Activated T-cell treated with anti-CD3 and anti-CD28 coated beads, Interleukin-2, amount 50 U/mL, for 1 hour (primary cell): Measurements from ENCODE around the gene ALK.

Source experiments
- DNase-seq: peaks from one replicate; pipeline ENCODE4 v3.0.0-alpha.2; 2020

The ALK gene

GRCh38 chr2:29347774-29348461, 573.5 kb downstream of the ALK start:
- no peak for DNase-seq

- DNase-seq: no peak
These were observed 576.1 kb downstream of the ALK start for GRCh38 chr2:29345236-29345635.

GRCh38 chr2:29343830-29344229, 577.6 kb downstream of the ALK start:
- DNase-seq: no peak

GRCh38 chr2:29336341-29337241, 584.8 kb downstream of the ALK start:
- DNase-seq: no peak

- no peak for DNase-seq
These were observed 586.0 kb downstream of the ALK start for GRCh38 chr2:29335396-29335795.

- no peak for DNase-seq
These were observed 586.7 kb downstream of the ALK start for GRCh38 chr2:29334706-29335105.

GRCh38 chr2:29332540-29332939, 588.8 kb downstream of the ALK start:
- no peak for DNase-seq

GRCh38 chr2:29329899-29330298, 591.5 kb downstream of the ALK start:
- no peak for DNase-seq

GRCh38 chr2:29326926-29327325, 594.5 kb downstream of the ALK start:
- DNase-seq: no peak

- DNase-seq: no peak
These were observed 595.8 kb downstream of the ALK start for GRCh38 chr2:29325544-29325943.

- DNase-seq: no peak
These were observed 597.4 kb downstream of the ALK start for GRCh38 chr2:29323961-29324360.

GRCh38 chr2:29323301-29323700, 598.1 kb downstream of the ALK start:
- DNase-seq: no peak

- no peak for DNase-seq
These were observed 599.4 kb downstream of the ALK start for GRCh38 chr2:29322011-29322410.

GRCh38 chr2:29317801-29318485, 603.4 kb downstream of the ALK start:
- DNase-seq: no peak

GRCh38 chr2:29317077-29317517, 604.3 kb downstream of the ALK start:
- DNase-seq: no peak

- DNase-seq: peak; percentile 54
These were observed 606.4 kb downstream of the ALK start for GRCh38 chr2:29314816-29315571.

GRCh38 chr2:29311458-29311857, 609.9 kb downstream of the ALK start:
- no peak for DNase-seq

GRCh38 chr2:29310650-29311348, 610.6 kb downstream of the ALK start:
- no peak for DNase-seq

GRCh38 chr2:29309090-29310029, 612.0 kb downstream of the ALK start:
- no peak for DNase-seq

GRCh38 chr2:29308366-29308765, 613.0 kb downstream of the ALK start:
- DNase-seq: no peak

- no peak for DNase-seq
These were observed 613.9 kb downstream of the ALK start for GRCh38 chr2:29307519-29307918.
